GM21360 (cell line): ENCODE data around the gene ADORA2B.
"Not testable (repeated sequence)": the region's sequence is repeated elsewhere in the genome, so short reads cannot be mapped to it uniquely, and the experiment has no call there.

ENCODE experiments used
- ATAC-seq: cut with Tn5 transposase; IDR thresholded peaks from one replicate; pipeline ENCODE4 v1.9.1; 2021; ENCODE audit warnings: mild to moderate bottlenecking, moderate library complexity; ENCODE audit not compliant: unreplicated experiment

ADORA2B gene

GRCh38 chr17:15944759-15945526 is at the start of gene ADORA2B:
ADORA2B (plus strand) TSS chr17:15945130; CDS start chr17:15945249, 119 bp downstream.
- ATAC-seq: no peak

DNA sequence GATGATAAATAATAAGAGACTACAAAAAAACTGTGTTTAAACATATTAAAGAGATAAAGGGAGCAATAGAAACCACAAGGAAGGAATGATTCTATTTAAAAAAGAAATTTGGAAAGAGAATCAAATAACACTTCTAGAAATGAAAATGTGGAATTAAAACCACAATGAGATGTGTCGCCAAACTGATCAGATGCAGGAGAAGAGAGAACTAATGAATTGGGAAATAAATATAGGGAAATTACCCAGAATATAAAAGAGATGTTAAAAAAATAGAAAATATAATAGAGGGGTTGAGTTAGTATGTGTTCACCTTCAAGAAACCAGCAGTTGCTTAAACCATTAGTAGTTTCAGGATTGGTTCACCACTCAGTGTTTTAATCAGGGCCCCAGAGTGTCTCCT is 48.7 kb upstream of the ADORA2B start:
- no peak for ATAC-seq

GRCh38 chr17:15896834-15897233 is 48.1 kb upstream of the ADORA2B start:
- no peak for ATAC-seq

DNA sequence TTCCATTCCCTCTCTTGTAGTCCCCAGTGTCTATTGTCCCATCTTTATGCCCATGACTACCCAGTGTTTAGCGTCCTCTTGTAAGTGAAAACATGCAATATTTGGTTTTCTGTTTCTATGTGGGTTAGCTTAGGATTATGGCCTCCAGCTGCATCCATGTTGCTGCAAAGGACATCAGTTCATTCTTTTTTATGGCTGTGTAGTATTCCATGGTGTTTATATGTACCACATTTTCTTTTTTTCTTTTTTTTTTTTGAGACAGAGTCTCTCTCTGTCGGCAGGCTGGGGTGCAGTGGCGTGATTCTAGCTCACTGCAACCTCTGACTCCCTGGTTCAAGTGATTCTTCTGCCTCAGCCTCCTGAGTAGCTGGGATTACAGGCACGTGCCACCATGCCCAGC is 45.3 kb upstream of the ADORA2B start:
- not testable (repeated sequence) for ATAC-seq

- ATAC-seq: no peak
Observed at GRCh38 chr17:15900871-15901270, 44.1 kb upstream of the ADORA2B start.

DNA sequence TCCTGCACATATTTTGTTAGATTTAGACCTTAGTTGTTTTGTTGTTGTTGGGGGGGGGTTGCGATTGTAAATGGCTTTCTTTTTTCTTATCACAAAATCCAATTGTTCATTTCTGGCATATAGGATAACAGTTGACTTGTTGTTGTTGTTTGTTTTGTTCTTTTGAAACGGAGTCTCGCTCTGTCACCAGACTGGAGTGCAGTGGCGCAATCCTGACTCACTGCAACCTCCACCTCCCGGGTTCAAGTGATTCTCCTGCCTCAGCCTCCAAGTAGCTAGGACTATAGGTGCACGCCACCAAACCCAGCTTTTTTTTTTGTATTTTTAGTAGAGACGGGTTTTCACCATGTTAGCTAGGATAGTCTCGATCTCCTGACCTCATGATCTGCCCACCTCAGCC is 39.7 kb upstream of the ADORA2B start:
- ATAC-seq: not testable (repeated sequence)

DNA sequence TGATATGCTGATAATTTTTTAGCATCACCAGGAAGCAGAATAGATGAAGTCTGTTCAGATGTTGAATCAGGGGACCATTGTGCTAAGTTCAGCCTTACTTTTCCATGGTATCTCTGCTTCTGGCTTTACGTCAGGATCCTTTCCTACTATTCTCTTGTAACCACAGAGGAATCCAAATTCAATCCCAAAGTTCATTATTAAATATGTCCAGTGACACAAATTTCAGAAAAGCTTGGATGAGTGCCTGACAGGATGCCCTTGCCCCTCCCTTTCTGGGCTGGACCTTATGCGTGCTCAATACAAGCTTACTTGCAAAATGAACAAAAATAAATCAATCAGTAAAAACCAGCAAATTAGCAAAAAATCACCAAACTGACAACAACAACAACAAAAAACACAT is 37.6 kb upstream of the ADORA2B start:
- no peak for ATAC-seq

DNA sequence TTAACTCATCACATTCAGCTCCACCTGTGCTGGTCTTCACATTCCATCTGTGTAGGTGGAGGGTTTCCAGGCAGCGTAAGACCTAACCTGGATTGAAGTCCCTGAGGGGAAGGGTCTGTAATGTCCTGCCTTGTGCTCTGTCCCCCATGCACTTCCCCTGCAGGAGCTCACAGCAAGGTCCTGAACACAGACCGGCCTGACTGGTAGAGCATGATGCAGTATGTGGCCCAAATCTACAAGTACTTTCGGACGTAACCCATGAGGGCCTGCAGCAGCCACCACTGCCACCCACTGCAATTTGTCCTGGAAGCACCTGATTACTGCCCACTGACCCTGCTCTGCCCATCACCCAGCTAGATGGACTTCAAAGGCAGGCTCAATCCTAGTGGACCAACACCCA is 36.6 kb upstream of the ADORA2B start:
- no peak for ATAC-seq

GRCh38 chr17:15909481-15909991 is 35.4 kb upstream of the ADORA2B start:
- no peak for ATAC-seq

- no peak for ATAC-seq
Observed at GRCh38 chr17:15910791-15911190, 34.1 kb upstream of the ADORA2B start.

- not testable (repeated sequence) for ATAC-seq
Observed at GRCh38 chr17:15911701-15912100, 33.2 kb upstream of the ADORA2B start.

DNA sequence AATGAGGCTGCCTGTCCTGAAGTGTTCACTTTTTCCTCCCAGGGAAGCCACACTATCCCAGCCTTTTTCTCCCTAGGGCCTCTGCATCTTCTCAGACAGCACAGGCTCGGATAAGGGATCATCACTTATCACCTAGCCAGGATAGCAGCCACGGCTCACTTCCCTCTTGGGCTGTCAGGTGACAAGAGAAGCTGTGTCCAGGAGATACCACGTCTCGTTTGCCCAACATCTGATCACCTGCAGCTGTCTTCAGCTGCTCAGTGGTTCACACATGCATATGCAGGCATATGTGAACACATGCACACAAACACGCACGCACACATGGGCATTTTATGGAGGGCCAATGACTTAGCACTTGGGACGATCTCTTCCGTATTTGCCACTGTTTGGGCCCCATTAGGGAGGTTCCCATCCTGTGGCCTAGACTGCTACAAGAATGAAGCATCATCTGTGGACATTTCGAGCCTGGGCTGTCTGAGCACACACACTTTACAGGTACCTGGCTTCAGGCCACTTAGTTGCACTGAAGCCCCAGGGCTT is 32.4 kb upstream of the ADORA2B start:
- no peak for ATAC-seq

GRCh38 chr17:15913826-15914225 is 31.1 kb upstream of the ADORA2B start:
- no peak for ATAC-seq

DNA sequence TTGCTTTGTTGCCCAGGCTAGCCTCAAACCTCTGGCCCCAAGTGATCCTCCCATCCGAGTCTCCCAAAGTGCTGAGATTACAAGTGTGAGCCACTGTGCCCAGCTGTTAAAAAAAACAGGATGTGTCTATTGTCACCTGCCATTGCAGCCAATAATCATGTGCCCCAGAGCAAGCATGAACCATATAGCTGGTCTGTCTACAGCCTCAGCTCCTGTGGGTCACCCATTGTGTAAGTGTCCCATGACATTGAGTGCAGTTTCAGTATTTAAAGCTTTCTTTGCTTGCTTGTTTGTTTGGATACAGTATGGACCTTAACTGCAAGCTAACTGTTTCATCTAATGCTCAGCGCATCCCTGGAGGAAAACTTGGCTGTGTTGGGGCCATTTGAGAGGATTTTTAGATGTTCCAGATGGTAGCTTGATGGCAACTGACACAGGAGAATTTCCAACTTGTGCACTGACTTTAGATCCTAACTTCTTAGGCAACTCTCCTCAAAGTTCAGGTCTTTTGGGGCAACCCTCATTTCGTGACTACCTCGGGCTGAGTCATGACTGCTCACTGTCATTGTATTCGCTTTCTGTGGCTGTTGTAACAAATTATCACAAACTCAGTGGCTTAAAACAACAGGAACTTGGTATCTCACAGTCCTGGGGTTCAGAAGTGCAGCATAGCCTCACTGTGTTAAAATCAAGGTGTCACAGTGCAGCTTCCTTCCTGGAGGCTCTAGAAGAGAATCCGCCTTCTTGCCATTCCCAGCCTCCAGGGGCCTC is 30.3 kb upstream of the ADORA2B start:
- ATAC-seq: no peak

DNA sequence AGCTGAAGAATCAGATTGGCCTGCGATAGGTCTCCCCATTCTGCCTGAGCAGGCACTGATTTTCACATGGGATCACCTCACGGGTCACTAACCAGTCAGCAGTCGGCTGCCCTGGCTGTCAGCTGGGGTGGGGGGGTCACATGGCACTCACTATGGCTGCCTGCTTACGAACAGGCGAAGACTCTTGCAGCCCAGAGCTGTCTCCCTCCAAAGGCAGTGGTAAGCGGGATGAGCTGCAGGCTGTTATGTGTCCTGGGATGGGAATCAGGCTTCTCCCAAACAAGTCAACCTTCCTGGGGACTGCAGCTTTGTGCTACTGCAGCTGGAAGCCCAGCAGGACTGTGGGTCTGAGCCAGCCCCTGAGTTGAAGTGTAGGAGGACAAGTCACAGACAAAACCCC is 29.0 kb upstream of the ADORA2B start:
- no peak for ATAC-seq

GRCh38 chr17:15917021-15917437 is 27.9 kb upstream of the ADORA2B start:
- no peak for ATAC-seq

DNA sequence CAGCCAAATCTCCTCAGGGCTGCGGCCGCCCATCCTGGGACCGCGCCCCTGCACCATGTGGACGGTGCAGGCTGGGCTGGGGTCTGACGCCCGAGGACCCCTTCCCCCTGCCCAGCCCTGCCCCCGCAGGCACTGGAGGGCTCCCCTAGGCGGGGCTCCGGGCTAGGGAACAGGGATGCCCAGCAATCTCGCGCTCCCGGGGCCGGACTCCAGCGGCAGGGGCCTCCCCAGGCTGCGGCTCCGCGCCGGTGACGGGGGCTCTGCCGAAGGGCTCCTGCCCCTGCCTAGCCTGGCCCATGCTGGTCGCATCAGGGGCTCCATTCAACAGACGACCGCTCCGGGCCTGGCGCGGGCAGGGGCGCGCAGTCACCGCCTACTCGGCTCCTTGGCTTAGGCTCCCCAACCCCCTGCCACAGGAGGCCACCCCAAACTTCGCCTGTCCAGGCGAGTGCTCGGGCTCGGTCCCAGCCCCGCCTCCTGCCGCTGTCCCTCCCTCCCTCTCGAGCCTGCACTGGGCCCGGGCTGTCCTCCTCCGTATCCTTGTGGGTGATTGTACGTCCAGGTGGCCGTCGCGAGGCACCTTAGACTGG is 27.4 kb upstream of the ADORA2B start:
- no peak for ATAC-seq

GRCh38 chr17:15918261-15918660 is 26.7 kb upstream of the ADORA2B start:
- no peak for ATAC-seq

- no peak for ATAC-seq
Observed at GRCh38 chr17:15918661-15919259, 26.2 kb upstream of the ADORA2B start.

GRCh38 chr17:15919466-15919865 is 25.5 kb upstream of the ADORA2B start:
- no peak for ATAC-seq

DNA sequence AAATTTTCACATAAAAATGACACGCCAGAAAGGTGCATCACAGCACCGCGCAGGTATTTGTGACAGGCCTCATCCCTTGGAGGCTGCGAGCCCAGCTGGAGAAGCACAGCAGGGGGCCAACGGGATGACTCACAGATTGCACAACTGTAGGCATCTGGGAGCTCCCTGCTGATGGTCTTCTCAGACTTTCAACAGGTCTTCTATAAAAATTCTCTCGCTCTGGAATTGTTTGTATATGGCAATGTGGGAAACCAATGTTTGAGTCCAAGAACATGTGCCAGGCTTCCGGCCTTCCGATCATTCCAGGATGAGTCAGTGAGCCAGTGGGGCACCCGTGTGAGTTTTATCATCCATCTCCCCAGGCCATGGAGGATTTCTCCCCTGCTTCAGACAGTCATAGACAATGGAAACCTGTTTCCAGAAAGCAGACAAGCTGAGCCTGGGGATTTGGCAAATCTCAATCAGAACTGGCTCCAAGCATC is 24.1 kb upstream of the ADORA2B start:
- no peak for ATAC-seq
